Trophoblast cell (in vitro differentiated cells and primary cell): Measurements from ENCODE around the gene TSPO.
A peak's percentile ranks its signal among the peaks of the same experiment; 100 is the strongest.

Experiments
- DNase-seq, 2 donors: peaks; one replicate each; pipeline ENCODE4 v3.0.0-alpha.2; 2016
- H2AFZ ChIP-seq: 2 replicates; pipeline ENCODE4 v1.6.1; 2013; ENCODE audit warnings: low read length, moderate library complexity, mild to moderate bottlenecking; ENCODE audit not compliant: insufficient read depth, poor library complexity
- H2AK5ac ChIP-seq: 2 replicates; pipeline ENCODE4 v1.6.1; 2013; ENCODE audit warnings: mild to moderate bottlenecking, low read length
- H2BK120ac ChIP-seq: 2 replicates; pipeline ENCODE4 v1.6.1; 2013; ENCODE audit warnings: low read length, mild to moderate bottlenecking, moderate library complexity; ENCODE audit not compliant: insufficient read depth, poor library complexity
- H2BK12ac ChIP-seq: 2 replicates; pipeline ENCODE4 v1.6.1; 2013; ENCODE audit warnings: mild to moderate bottlenecking, low read length, moderate library complexity
- H2BK5ac ChIP-seq: 2 replicates; pipeline ENCODE4 v1.6.1; 2013; ENCODE audit warnings: low read length, low read depth, moderate library complexity, mild to moderate bottlenecking; ENCODE audit not compliant: poor library complexity
- H3K14ac ChIP-seq: 2 replicates; pipeline ENCODE4 v1.6.1; 2013; ENCODE audit warnings: mild to moderate bottlenecking, low read length
- H3K18ac ChIP-seq: 2 replicates; pipeline ENCODE4 v1.6.1; 2013; ENCODE audit warnings: mild to moderate bottlenecking, low read length
- H3K23ac ChIP-seq: 2 replicates; pipeline ENCODE4 v1.6.1; 2013; ENCODE audit warnings: low read length
- H3K27ac ChIP-seq: 2 replicates; pipeline ENCODE4 v1.5.1; 2013; ENCODE audit warnings: low read depth, mild to moderate bottlenecking, inconsistent platforms, low read length, moderate library complexity
- H3K27me3 ChIP-seq: 2 replicates; pipeline ENCODE4 v1.6.1; 2013; ENCODE audit warnings: inconsistent platforms, mild to moderate bottlenecking, low read length, moderate library complexity; ENCODE audit not compliant: insufficient read depth
- H3K36me3 ChIP-seq, 2 experiments: 1 replicate in 1 of 2; 2 replicates in 1 of 2; pipeline ENCODE4 v1.6.1; 2013; ENCODE audit warnings: low read length in 2 of 2, mild to moderate bottlenecking in 2 of 2, moderate library complexity in 1 of 2; ENCODE audit not compliant: insufficient read depth in 2 of 2, control insufficient read depth in 1 of 2
- H3K4ac ChIP-seq: 2 replicates; pipeline ENCODE4 v1.6.1; 2013; ENCODE audit warnings: low read depth, mild to moderate bottlenecking, low read length, moderate library complexity
- H3K4me1 ChIP-seq, 2 experiments: 1 replicate in 1 of 2; 2 replicates in 1 of 2; pipeline ENCODE4 v1.6.1; 2013; ENCODE audit warnings: low read length in 2 of 2, mild to moderate bottlenecking in 2 of 2, moderate library complexity in 1 of 2; ENCODE audit not compliant: insufficient read depth in 2 of 2, control insufficient read depth in 1 of 2
- H3K4me2 ChIP-seq: 2 replicates; pipeline ENCODE4 v1.6.1; 2013; ENCODE audit warnings: inconsistent platforms, mild to moderate bottlenecking, low read length, moderate library complexity
- H3K4me3 ChIP-seq: 2 replicates; pipeline ENCODE4 v1.5.1; 2013; ENCODE audit warnings: mild to moderate bottlenecking, low read depth, low read length, inconsistent platforms
- H3K79me1 ChIP-seq: one replicate; pipeline ENCODE4 v1.6.1; 2013; ENCODE audit warnings: low read length
- H3K79me2 ChIP-seq: 2 replicates; pipeline ENCODE4 v1.6.1; 2013; ENCODE audit warnings: low read length, mild to moderate bottlenecking; ENCODE audit not compliant: control insufficient read depth, insufficient read depth, poor library complexity
- H3K9ac ChIP-seq: 2 replicates; pipeline ENCODE4 v1.6.1; 2013; ENCODE audit warnings: mild to moderate bottlenecking, low read length
- H3K9me3 ChIP-seq: 2 replicates; pipeline ENCODE4 v1.6.1; 2013; ENCODE audit warnings: low read depth, mild to moderate bottlenecking, control low read depth, inconsistent platforms, low read length; ENCODE audit not compliant: insufficient read depth
- H4K12ac ChIP-seq: 2 replicates; pipeline ENCODE4 v1.6.1; 2013; ENCODE audit warnings: low read depth, mild to moderate bottlenecking, low read length, moderate library complexity
- H4K8ac ChIP-seq: 2 replicates; pipeline ENCODE4 v1.6.1; 2013; ENCODE audit warnings: low read depth, mild to moderate bottlenecking, low read length, moderate library complexity
- H4K91ac ChIP-seq: one replicate; pipeline ENCODE4 v1.6.1; 2013; ENCODE audit warnings: low read depth, mild to moderate bottlenecking, low read length, moderate library complexity
- WGBS: extraction: QIAGEN DNeasy Blood & Tissue Kit; methylation state at CpG from one replicate; pipeline ENCODE4 v1.1.7; 2013; ENCODE audit warnings: missing lambda C conversion rate; ENCODE audit not compliant: insufficient read length, insufficient coverage; ENCODE audit errors: extremely low coverage; 5-methylcytosine and 5-hydroxymethylcytosine counted together

TSPO gene

GRCh38 chr22:43113526-43114251, 37.7 kb upstream of the TSPO start:
- Histone ChIP-seq H4K12ac (no peak overlapping the region), H3K4me2 (no peak overlapping the region), H2AFZ (no peak overlapping the region), H2BK5ac (no peak overlapping the region), H3K79me1 (no peaks in the 10 kb centered on the region), H3K9me3 (no peaks in the 10 kb centered on the region), H3K27me3 (peaks cover 24% of the 10 kb centered on the region), H3K4ac (no peak overlapping the region), H2AK5ac (no peak overlapping the region), H3K9ac (no peak overlapping the region), H3K36me3 (no peaks in the 10 kb centered on the region), H4K8ac (peak overlapping the region; percentile 34), H3K79me2 (no peaks in the 10 kb centered on the region), H2BK120ac (no peak overlapping the region), H3K14ac (no peak overlapping the region), H3K23ac (no peak overlapping the region), H3K18ac (no peak overlapping the region), H3K4me1 (peaks cover 7 to 18% of the 10 kb centered on the region in 2 experiments), H2BK12ac (no peak overlapping the region), H3K27ac (no peak overlapping the region), H4K91ac (no peak overlapping the region), H3K4me3 (no peak overlapping the region)
- no peak for DNase-seq
- WGBS: no CpG with 5 or more reads among the region's 13 CpGs

DNA sequence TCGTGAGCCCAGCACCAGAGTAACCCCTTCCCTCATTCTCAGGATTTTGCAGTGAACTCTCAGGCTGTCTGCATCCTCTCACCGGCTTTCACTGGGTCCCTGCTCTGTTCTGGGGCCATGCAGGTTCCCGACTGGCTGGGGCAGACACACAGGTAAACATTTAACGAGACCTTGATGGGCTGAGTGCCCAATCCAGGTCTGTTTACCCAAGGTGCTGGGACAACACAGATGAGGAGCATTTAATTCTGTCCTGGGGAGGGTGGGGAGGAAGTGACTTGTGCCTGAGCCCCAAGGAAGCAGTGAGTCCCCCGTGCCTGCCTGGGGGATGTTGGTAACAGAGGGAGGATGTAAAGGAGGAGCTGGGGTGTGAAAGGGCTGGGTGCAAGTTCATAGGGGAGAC, 36.4 kb upstream of the TSPO start:
- Histone ChIP-seq H3K23ac (no peak overlapping the region), H2AK5ac (no peak overlapping the region), H4K8ac (no peak overlapping the region), H2AFZ (no peak overlapping the region), H3K27ac (no peak overlapping the region), H3K9ac (no peak overlapping the region), H3K9me3 (no peaks in the 10 kb centered on the region), H3K14ac (no peak overlapping the region), H2BK12ac (no peak overlapping the region), H3K4me3 (no peak overlapping the region), H3K27me3 (peaks cover 17% of the 10 kb centered on the region), H4K91ac (no peak overlapping the region), H3K79me1 (no peaks in the 10 kb centered on the region), H3K4me2 (no peak overlapping the region), H3K4ac (no peak overlapping the region), H3K79me2 (no peaks in the 10 kb centered on the region), H4K12ac (no peak overlapping the region), H2BK120ac (no peak overlapping the region), H3K4me1 (peaks cover 7 to 18% of the 10 kb centered on the region in 2 experiments), H3K36me3 (no peaks in the 10 kb centered on the region), H2BK5ac (no peak overlapping the region), H3K18ac (no peak overlapping the region)
- WGBS: no CpG with 5 or more reads among the region's 5 CpGs
- no peak for DNase-seq

- Histone ChIP-seq H3K79me1 (no peaks in the 10 kb centered on the region), H3K36me3 (no peaks in the 10 kb centered on the region), H2BK5ac (no peak overlapping the region), H3K27me3 (no peaks in the 10 kb centered on the region), H3K27ac (no peak overlapping the region), H4K91ac (no peak overlapping the region), H3K9ac (no peak overlapping the region), H3K4ac (no peak overlapping the region), H3K4me1 (peaks cover 7 to 10% of the 10 kb centered on the region in 2 experiments), H3K4me2 (no peak overlapping the region), H2BK12ac (no peak overlapping the region), H3K4me3 (no peak overlapping the region), H3K14ac (no peak overlapping the region), H3K79me2 (no peaks in the 10 kb centered on the region), H3K9me3 (peaks cover 2% of the 10 kb centered on the region), H4K8ac (no peak overlapping the region), H4K12ac (no peak overlapping the region), H2BK120ac (no peak overlapping the region), H3K18ac (no peak overlapping the region), H3K23ac (no peak overlapping the region), H2AFZ (no peak overlapping the region), H2AK5ac (no peak overlapping the region)
- WGBS: no CpG with 5 or more reads among the region's 7 CpGs
- no peak for DNase-seq
Observed at GRCh38 chr22:43116932-43117331, 34.4 kb upstream of the TSPO start.

DNA sequence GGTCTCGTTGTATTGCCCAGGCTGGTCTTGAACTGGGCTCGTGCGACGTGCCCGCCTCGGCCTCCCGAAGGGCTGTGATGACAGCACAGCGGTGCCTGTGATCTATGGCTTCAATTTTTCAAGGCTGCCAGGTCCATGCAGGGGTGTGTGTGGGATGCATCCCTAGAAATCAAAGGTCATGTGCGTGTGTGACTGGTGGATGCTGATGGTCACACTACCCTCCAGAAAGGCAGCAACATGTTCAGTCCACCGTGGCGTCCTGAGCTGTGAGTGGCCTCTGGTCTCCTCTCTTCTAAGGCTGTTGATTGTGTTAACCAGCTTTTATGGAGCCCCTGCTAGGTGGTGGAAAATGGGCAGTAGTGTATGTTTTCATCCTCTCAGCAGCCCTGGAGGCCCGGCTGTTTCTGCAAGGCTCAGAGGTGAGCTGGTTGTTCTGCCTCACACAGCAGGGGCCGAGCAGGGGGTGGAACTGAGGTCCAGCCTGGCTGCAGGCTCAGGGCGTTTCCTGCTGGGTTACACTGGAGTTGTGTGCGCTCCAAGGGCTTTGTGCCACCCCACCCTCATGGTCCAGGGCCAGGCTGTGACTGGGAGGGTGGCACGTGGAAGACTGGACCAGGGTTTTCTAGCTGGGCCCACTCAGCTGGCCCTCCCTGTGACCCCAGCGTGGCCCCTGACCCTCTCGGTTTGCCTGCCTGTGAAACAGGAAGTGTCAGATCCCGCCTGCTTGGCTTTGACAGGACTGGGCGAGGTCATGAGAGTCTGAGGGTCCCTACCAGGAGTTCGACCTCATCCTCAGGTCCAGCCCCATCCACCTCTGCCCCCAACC, 33.1 kb upstream of the TSPO start:
- Histone ChIP-seq H3K18ac (no peak overlapping the region), H4K8ac (no peak overlapping the region), H3K9ac (no peak overlapping the region), H4K91ac (no peak overlapping the region), H3K79me2 (no peaks in the 10 kb centered on the region), H3K36me3 (no peaks in the 10 kb centered on the region), H2BK12ac (no peak overlapping the region), H3K27me3 (no peaks in the 10 kb centered on the region), H4K12ac (no peak overlapping the region), H3K27ac (no peak overlapping the region), H3K9me3 (peaks cover 2% of the 10 kb centered on the region), H3K79me1 (no peaks in the 10 kb centered on the region), H2BK5ac (no peak overlapping the region), H3K4me3 (peak overlapping the region; percentile 25), H2AFZ (no peak overlapping the region), H3K4me1 (peaks cover 7 to 10% of the 10 kb centered on the region in 2 experiments), H3K14ac (no peak overlapping the region), H3K4me2 (no peak overlapping the region), H3K4ac (no peak overlapping the region), H3K23ac (no peak overlapping the region), H2BK120ac (no peak overlapping the region), H2AK5ac (no peak overlapping the region)
- DNase-seq: no peak
- WGBS: no CpG with 5 or more reads among the region's 21 CpGs
